DND-41 (cell line): ENCODE results near the gene DGKG.

Source experiments
- EZH2 ChIP-seq: IDR thresholded peaks from 3 replicates; pipeline ENCODE4 v1.6.1; 2012; ENCODE audit warnings: borderline replicate concordance, low read depth, mild to moderate bottlenecking, moderate library complexity, low read length, inconsistent platforms; ENCODE audit not compliant: severe bottlenecking
- TF ChIP-seq, protein P1 (sequence below): IDR thresholded peaks from 2 replicates; pipeline ENCODE4 v1.5.1; 2012; ENCODE audit warnings: borderline replicate concordance, low read length, moderate library complexity, mild to moderate bottlenecking; ENCODE audit not compliant: poor library complexity, severe bottlenecking; ENCODE audit errors: extremely low read depth

DNA sequence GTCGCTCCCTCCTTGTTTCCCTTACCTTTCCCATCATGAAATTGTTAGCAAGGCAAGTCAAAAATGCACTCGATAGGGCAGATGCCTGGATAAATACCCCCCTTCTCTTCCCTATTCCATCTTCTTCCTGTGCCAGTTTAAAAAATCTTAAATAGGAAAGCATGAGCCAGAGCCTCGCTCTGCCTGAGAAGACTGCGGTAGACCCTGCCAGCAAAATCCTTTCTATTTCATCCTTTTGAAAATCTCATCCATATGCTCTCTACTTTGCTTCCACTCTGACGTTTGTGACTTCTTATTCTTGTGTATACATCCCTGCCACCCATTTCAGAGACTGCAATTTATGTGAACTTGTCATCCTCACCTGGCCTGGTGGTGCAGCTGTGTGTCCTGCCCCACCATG lies 138.6 kb downstream of the DGKG start:
- no peak for TF ChIP-seq EZH2
- TF ChIP-seq, protein P1, sequence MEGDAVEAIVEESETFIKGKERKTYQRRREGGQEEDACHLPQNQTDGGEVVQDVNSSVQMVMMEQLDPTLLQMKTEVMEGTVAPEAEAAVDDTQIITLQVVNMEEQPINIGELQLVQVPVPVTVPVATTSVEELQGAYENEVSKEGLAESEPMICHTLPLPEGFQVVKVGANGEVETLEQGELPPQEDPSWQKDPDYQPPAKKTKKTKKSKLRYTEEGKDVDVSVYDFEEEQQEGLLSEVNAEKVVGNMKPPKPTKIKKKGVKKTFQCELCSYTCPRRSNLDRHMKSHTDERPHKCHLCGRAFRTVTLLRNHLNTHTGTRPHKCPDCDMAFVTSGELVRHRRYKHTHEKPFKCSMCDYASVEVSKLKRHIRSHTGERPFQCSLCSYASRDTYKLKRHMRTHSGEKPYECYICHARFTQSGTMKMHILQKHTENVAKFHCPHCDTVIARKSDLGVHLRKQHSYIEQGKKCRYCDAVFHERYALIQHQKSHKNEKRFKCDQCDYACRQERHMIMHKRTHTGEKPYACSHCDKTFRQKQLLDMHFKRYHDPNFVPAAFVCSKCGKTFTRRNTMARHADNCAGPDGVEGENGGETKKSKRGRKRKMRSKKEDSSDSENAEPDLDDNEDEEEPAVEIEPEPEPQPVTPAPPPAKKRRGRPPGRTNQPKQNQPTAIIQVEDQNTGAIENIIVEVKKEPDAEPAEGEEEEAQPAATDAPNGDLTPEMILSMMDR, result no peak
